Muscle of arm (tissue), 12 donors: Measurements from ENCODE around the gene PGLYRP4. TPM values are rescaled to one million over a fixed set of nuclear protein-coding genes. Genes with fewer than 3 reads are reported as not detected.
A peak's percentile ranks its signal among the peaks of the same experiment; 100 is the strongest.
"Not testable (repeated sequence)": the region's sequence is repeated elsewhere in the genome, so short reads cannot be mapped to it uniquely, and the experiment has no call there.

Source experiments
- DNase-seq: peaks from one replicate; pipeline ENCODE4 v3.0.0-alpha.2; 2013
- polyA plus RNA-seq, 12 donors: library from polyadenylated mRNA; unstranded; fragments of 120-200 nt; gene quantifications; one replicate each; pipeline ENCODE4 v1.2.1, GENCODE V29; 2013; ENCODE audit not compliant: insufficient read length in 12 of 12

Gene PGLYRP4
- polyA plus RNA-seq, 12 donors, result 1.9 to 5.6 (median 1.9) TPM; not detected in 9

DNA sequence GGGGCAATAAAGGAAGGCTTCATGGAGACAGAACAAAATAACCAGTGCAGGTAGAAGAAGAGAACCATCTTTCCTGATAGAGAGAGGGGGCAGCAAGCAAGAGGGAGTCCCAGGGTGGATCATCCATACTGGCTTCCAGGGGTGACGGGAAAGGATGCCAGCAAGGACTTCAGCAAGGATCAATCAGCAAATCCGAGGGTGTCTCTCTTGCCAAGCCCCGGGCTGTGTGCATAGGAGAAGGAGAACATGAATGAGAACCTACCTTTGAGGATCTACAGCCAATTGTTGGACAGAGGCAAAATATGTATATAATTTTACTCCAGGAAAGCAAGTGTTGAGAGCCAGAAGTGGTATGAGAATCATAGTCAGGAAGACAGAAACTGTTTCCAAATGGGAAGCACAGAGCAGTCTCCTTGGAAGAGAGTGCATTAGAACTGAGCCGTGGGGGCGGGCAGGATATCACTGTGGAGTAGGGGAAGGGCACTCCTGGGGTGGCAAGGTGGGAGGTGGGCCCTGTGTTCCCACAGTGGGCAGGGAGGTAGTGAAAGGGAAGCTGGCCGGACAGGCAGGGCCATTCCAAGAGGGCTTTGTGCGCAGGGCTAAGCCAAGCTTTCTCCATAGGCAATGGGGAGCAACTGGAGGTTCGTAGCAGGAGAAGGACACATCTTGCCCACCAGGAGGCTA is 7.9 kb upstream of the PGLYRP4 start:
- no peak for DNase-seq

DNA sequence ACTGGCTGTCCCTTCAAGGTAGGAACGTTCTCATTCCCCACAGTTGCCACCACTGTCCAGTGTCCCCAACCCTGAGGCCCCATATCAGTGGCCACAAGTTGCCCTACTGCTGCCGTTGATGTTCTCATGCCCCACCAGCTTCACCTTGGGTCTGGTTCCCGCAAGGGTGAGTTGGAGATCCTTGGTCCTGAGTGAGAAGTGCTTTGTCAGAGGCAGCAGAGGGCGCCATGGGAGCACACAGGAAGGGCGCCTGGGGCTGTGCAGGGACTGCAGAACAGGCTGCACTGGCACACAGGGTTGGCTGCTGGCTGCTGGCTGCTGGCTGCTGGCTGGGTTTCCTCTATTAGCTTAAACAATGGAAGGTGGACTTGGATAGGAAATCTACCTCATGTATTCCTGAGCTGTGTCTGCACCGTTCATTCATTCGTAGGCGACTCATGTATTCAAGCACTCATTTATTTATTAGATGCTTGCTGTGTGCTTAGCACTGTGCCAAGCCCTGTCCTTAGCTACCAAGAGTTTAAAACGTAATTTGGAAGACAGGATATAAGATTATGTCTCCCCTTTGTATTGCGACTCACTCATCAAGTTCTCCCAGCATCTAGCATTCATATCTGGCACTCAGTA is 6.9 kb upstream of the PGLYRP4 start:
- DNase-seq, result no peak

DNA sequence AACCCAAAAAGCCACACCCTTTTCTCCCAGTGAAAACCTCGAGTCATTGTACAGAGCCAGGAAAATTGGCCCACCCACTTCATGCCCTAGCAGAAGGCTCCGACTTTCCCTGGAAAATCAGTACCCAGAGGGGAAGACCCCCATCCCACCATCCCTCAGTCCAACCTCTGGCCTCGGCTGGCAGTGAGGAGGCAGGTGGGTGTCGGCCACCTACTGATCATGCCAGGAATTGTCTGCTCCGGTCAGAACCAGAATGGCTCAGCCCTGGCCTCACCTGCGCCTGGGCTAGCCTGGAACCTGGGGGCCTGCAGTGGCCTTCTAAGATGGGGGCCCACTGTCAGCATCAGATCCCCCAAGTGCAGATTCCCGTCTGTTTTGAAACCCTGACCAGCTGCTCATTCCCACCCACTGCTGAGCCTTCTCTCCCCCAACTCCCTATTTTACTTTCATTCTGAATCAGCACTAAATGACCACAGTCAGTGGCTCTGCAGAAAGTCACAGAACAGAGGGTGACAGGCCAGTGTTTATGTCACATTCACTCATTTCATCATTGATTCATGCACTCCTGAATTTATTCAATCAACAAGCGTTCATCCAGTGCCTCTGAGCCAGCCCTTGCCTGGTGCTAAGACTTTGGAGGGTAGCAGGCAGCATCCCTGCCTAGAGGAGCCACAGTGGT is 6.0 kb upstream of the PGLYRP4 start:
- DNase-seq, result no peak

GRCh38 chr1:153353226-153353947 is 4.7 kb upstream of the PGLYRP4 start:
- no peak for DNase-seq

- DNase-seq, result peak; percentile 64
Measured at GRCh38 chr1:153352523-153352922, 3.9 kb upstream of the PGLYRP4 start.

GRCh38 chr1:153350321-153350957 is 1.8 kb upstream of the PGLYRP4 start:
- DNase-seq, result no peak

- no peak for DNase-seq
Measured at GRCh38 chr1:153349363-153350320, 1.0 kb upstream of the PGLYRP4 start.

DNA sequence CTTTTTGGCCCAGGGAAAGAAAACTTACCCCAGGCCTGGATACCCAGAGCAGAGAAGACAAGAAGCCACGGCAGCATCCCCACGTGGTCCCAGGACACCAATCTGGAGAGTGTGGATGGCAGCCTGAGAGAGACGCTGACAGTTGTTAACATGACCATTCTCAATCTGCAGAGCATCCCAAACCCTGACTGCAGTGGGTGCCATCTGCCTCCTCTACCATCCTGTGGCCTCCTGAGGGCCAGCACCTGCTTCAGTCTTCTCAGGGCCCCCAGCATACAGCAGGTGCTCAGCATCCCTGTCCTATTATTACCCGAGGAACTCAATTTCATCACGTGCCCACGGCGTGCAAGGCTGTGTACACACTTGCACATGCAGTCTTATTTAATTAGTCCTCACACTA is 785 bp downstream of the PGLYRP4 start:
- no peak for DNase-seq

GRCh38 chr1:153347049-153347448 is 1.6 kb downstream of the PGLYRP4 start:
- DNase-seq, result not testable (repeated sequence)

DNA sequence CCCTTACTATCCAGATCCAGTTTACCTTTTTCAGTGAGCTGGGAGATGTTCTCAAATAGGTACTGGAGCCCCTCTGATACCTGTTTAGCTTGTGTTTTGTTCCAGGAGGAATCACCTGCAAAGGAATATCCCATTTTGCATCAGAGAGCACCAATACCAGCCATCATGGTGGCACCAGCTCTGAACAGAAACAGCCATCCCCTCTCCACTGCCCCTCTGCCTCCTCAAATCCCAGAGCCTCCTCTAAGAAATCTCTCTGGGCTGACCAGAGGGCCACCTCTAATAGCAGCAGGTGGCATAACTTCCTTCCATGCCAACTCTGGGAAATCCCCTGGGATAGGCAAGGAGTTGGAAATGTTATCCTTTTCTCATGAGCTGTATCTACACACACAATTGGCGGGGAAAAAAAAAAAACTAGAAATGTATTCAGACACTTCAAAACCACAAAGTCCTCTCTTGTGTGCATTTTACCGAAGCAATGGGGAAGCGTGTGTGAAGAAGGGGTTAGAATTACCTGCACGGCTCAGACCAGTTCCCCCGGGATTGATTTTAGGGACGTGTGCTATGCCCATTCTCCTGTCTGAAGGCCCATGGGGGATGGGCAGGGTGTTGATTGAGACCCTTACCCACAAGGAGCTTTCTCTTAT is 2.4 kb downstream of the PGLYRP4 start:
- no peak for DNase-seq

- no peak for DNase-seq
Measured at GRCh38 chr1:153345187-153346076, 3.2 kb downstream of the PGLYRP4 start.

GRCh38 chr1:153344718-153345025 is 4.0 kb downstream of the PGLYRP4 start:
- DNase-seq, result no peak

GRCh38 chr1:153343811-153344717 is 4.6 kb downstream of the PGLYRP4 start:
- no peak for DNase-seq

DNA sequence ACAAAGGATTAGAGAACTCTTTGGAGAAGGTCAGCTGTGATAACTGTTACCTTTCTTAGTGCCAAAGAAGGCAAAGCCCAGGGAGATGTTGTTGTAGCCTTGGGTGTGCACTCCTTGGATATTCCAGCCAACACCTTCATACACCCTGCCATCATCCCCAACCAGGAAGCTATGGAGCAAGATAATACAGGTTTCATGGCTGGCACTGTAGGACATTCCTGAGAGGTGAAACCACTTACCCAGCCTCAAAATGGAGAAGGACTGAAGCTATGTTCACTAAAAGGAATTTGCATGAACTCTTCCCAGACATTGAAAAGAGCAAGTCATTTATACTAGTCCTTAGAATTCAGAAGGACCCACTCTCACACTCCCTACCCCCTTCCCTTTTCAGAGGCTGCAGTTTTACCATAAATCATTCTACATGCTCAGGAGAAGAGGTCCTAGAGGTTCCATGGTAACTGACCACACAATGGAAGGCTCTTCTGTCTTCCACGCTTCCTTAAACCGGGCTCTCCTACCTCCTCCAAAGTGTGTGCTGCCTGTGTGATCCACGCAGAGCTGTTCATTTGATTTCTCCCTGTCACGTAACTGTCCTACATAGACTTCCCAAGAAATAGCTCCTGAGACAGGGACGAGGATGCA is 5.5 kb downstream of the PGLYRP4 start:
- no peak for DNase-seq

- no peak for DNase-seq
Measured at GRCh38 chr1:153342178-153342577, 6.5 kb downstream of the PGLYRP4 start.

DNA sequence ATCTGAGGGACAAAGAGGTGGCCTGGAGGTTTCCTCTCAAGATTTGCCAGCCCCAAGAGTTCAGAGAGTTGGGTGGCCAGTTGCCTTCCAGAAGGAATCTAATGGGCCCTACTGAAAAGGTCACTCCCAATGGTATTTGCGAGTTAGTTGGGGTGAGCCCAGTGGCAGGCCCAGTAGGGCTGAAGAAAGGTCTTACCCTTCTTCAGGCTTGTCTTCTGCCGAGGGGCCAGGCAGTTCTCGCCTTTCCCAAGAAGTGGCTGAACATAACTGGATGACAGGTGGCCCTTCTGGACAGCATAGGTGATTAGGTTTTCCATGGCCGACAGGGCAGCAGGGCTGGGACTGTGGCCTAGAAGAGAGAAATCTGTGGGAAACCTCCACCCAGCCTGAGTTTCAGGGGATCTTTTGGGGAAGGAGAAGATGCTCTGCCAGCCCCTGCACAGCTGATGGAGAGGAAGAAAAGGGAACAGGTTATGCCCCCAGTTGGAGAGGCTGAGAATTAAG is 7.2 kb downstream of the PGLYRP4 start:
- DNase-seq, result no peak

DNA sequence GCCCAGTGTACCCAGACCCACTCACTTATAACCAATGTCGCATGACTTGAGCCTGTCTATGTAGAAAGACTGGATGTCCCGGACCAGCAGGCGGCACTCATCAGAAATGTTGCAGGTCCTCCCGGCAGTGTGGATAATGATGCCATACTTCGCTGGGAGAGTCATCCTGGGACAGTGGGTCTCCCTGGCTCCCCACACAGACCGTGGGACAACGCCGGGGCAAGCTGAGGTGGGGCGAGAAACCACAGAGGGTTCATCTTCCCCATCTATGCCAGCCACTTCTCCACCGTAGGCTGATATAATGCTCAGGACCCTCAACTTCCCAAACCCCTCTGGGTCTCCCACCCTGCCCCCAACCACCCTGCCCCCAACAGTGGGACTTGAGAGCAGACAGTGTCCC is 8.3 kb downstream of the PGLYRP4 start:
- no peak for DNase-seq

GRCh38 chr1:153339802-153340201 is 8.8 kb downstream of the PGLYRP4 start:
- DNase-seq, result no peak
